ENCODE measurements around the gene CNNM1.
A peak's percentile ranks its signal among the peaks of the same experiment; 100 is the strongest.

CNNM1 gene

DNA sequence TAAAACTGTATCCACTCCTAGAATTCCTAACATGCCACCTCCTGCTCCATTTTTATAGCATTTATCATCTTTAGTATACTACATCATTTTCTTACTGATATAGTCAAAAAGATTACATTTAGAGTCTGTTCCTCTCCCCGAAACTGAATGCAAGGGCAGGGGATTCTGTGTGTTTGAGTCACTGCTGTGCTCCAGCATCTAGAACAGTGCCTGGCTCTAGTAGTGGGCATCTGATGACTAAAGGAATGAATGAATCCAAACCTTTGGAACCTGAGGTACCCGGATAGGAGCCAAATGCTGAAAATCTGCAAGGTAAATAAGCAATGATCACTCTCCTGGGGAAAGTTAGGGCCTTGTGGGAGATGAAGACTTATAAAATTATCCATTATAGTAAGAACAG lies 82.4 kb downstream of the CNNM1 start:
- FAIRE-seq (no peak), DNase-seq (ENCODE audit: insufficient read length, low spot score) (no peak)

DNA sequence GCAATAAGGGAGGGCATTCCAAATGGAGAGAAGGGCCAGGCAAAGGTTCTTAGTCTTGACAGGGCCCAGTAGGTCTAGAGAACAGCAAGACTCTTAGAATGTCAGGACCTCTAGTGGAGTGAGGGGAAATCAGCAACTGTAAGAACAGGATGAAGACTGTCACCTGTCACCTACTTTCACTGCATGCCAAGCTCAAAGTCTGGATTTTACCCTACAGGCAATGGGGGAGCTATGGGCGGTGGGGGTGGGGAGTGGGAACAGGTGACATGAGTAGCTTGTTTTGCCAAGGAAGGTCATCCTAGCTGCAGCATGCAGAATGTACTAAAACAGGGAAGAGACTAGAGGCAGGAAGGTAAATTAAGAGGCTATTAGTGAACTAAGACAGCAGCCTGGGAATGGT lies 82.9 kb downstream of the CNNM1 start:
- no peak for DNase-seq (ENCODE audit: insufficient read length, low spot score)
- no peak for FAIRE-seq

DNA sequence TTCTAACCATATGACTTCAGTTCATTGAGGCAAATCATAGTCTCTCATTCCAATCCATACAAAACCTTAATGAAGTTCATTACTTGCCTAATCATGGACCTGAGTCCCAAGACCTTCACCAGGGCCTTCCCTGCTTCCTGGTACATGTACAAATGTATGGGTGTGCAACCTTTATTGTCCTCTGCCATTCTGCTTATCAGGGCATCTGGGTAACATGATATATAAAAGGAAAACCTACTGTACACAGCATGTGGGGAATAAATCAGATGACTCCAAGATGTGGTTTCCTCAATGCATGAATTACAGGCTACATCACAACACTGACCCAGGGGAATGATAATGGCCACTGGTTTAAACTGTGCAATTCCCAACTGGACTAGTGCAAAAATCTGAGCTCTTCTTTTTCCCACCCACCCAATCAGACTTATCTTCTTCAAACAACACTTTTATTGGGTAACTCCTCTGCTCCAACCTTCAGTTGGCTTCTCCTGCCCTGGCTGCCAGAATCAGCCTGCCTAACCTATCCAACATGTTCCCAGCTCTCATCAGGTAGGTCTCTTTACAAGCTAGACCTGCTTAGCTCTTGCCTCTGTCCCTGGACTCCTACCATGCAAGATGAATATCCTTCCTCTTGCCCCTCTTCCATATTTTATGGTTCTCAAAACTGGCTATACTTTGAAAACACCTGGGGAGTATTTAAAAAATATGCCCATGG lies 89.9 kb downstream of the CNNM1 start:
- no peak for DNase-seq (ENCODE audit: insufficient read length, low spot score)
- no peak for FAIRE-seq

DNA sequence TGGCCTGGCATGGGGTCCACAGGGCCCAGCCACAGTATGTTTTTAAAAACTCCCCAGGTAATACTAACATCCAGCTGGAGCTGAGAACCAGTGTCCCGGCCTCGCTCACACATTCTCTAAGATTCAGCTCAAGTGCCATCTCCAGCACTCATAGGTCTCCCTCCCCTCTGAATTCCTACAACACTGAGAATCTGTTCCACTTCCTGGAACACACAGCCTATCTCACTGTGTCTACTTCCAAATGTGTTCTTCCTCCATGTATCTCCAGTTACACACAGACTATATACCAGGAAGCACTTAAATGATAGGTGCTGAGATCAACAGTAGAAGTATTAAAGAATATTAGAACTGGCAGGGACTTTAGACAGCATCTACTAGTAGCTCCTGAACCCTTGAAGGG lies 90.5 kb downstream of the CNNM1 start:
- no peak for FAIRE-seq

DNA sequence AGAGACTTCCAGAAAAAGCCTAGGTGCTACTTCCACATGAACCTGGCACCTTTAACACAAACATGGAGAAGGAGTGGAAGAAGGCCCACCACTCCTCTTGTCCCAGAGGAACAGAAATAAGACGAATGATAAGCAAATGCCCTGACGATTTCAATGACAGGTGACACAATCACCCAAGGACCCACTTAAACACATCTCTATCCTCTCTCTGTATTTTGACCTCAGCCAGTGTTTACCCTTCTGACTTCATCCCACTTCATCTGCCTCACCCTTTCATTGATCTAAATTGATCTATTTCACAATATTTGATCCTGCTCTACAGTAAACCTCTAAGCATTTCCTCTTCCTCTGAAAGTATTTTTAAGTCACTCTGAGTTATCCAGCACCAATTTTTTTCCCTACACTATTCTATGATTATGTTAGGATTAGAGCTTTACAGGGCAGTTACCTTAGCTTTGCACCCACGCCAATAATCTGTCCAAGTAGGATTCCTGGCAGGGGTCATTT lies 92.1 kb downstream of the CNNM1 start:
- DNase-seq (ENCODE audit: insufficient read length, low spot score) (no peak), FAIRE-seq (no peak)

More for the DNA sequence above, 90.5 kb downstream of the CNNM1 start:
- no peak for DNase-seq (ENCODE audit: insufficient read length, low spot score)

DNA sequence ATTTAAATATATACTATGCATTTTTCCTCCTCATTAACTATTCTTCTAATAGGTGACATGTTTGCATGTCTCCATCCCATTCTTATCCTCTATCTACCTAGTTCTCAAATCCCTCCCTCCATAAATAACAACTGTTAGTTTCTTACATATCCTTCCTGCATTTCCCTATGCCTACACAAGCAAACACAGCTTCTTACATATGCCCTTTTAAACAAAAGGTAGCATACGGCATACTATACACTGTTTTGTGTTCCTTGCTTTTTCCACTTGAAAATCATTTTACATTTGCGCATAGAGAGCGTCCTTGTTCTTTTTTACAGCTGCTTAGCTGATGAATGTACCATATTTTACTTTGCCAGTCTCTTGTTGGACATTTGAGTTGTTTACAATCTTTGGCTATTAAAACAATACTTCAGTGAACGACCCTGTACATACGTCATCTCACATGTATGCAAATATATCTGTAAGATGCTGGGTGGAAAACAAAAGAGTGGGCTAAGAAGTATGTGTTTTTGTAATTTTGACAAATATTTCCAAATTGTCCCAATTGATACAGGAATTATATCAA lies 93.5 kb downstream of the CNNM1 start:
- DNase-seq (ENCODE audit: insufficient read length, low spot score) (no peak), FAIRE-seq (peak; percentile 21)

DNA sequence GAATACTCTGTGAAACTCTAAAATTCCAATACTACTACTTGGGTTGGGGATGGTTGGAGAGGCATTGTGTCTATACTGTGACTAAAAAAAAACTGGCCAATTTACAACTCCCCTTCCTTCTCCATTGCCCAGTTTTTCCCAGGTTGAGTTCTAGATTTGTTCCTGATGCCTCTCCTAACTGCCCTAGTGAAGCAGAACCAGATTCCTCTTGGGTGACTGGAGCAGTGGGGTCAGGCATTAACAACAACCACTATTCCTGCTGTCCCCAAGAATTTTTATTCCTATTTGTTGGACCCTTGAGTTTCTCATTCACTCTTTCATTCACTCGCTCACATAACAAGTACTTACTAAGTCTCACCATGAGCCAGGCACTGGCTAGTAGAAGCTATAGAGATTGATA lies 95.5 kb downstream of the CNNM1 start:
- FAIRE-seq, result no peak

DNA sequence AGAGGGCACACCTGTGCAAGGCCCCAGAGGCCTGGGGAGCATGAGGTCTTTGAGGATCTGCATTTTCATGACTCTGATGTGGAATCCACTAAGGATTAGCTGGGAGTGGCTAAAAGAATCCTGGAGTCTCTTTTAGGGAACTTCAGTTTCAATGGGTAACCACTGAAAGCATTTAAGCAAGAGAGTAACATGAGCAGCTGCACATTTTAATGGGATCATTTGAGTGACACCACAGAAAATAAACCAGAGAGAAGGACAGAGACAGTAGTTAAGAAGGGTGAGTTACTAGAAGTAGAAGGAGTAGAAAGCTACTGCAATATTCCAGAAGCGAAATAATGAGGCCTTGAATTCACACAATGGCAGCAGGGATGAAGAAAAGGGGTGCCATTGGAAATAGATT lies 96.0 kb downstream of the CNNM1 start:
- FAIRE-seq (no peak), DNase-seq (ENCODE audit: insufficient read length, low spot score) (no peak)

More for the DNA sequence above, 95.5 kb downstream of the CNNM1 start:
- no peak for DNase-seq (ENCODE audit: insufficient read length, low spot score)

DNA sequence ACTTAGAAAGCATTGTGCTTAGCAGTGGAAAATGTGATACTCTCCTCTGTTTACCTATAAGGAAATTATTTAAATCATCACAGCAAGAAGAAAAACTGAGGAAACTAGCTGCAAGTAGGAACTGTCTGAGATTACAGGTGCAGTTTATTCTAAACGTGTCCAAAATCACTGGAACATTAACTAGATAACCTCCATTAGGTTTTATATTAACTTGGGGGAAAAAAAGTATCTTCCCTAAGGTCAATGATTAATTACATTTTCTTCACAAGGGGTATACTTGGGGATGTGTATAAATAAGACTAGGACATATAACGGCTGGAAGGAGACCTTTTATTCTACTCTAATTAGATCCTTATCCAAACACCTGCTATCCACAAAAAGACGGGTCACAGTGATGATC lies 97.5 kb downstream of the CNNM1 start:
- FAIRE-seq (no peak), DNase-seq (ENCODE audit: insufficient read length, low spot score) (no peak)

DNA sequence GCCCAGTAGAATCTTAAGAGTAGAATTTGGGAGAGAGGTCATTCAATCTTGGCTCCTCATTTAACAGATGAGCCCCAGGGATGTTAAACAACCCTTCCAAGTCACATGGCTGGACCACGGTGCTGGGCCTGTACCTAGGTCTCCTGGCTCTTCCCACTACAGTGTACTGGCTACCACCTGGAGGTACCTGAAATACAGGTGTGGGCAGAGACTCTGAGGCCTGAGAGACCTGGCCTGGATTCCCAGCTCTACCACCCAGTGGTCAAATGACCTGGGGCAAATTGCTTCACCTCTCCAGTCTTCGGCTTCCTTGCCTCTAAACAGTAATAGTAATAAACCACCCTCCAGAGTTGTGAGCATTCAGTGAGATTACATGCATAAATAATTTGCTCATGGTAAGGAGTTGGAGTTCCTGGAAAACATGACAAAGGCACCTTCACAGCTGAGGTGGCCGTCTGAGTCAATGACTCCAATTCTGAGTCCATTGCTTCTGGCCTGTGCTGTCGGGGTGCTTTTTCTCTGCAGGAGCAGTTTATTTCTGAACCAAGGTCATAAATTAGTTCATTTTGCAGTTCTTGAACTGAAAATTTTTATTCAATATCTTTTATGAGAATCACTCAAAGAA lies 98.5 kb downstream of the CNNM1 start:
- FAIRE-seq, result no peak
- no peak for DNase-seq (ENCODE audit: insufficient read length, low spot score)

DNA sequence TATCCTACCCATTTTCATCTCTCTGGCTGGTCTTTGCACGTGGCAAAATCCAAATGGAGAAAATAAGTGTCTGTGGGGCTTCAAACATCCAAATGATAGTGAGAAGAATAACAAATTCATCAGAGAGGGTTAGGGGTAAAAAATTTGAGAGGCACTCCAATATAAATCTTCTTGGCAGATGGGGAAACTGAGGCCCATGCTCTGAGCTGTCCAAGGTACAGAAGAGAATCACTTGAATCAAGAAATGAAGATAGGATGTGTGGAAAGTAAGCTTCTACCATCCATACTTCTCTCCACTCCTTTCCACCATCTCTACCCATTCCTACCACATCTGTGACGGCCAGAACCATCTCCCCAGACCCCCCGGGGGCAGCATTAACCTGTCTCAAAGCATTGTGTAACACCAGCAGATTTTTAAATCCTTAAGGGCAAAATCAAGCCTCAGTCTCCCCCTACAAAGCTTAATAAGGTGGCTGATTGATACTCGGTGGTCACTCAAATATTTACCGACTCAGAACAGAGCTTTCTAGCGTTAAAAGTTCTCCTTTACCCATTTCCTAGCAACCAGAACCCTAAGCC lies 100.5 kb downstream of the CNNM1 start:
- DNase-seq (ENCODE audit: insufficient read length, low spot score) (no peak), FAIRE-seq (no peak)

DNA sequence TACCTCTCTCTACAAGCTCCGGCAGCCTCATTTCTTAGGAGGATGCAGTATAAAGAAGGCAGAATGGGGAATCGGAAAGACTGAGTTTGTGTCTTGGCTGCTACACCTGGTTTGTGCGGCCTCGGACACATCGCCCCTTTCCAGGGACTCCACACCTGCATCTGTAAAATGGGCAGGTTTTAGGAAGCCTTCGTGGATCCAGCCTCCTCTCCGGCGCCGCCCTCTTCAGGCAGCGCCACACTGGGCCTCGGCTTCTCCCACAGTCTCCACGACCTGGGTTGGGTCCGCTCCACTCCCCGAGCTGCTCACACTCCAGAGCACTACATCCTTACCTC lies 100.9 kb downstream of the CNNM1 start:
- FAIRE-seq (peak; percentile 47), DNase-seq (ENCODE audit: insufficient read length, low spot score) (no peak)

DNA sequence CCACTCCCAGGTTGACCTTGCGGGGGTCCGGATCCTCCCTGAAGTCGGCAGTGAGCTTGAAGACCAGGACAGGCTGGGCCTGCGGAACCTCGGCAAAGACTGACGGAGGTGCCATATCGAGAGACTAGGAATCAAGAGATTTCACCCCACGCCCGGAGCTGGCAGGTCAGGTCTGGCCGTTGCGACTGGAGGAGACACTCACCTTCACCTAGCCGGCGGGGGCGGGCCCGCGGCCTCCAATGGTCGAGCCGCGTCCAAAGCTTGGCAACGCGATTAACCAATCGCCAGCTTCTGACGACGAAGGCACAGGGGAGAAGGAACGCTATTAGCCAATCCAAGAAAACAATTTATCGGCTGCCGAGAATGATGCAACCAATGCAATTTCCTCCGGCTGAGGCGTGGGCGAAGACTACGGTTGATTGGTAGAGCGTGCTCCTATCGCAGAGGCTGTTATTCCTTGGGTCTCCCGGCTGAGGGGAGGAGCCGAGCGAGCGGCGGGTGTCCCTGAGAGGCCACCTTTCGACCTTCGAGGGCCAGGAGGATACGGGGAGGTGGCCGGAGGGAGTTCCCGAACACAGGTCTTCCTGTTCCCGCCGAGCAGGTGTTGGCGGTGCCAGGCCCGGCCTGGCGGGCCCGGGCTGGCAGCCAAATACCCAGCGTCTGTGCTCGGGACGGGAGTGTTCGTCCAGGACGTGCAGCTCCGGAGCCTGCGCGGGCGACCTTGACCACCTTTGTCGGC lies 101.5 kb downstream of the CNNM1 start, which contains the start of gene GOT1:
Gene GOT1 (minus strand): TSS at position 174 of the 739 bp plus-strand sequence. CDS start 59 bp downstream, at position 115.
- FAIRE-seq (peak; percentile 99), DNase-seq (ENCODE audit: insufficient read length, low spot score) (peak; percentile 96)

DNA sequence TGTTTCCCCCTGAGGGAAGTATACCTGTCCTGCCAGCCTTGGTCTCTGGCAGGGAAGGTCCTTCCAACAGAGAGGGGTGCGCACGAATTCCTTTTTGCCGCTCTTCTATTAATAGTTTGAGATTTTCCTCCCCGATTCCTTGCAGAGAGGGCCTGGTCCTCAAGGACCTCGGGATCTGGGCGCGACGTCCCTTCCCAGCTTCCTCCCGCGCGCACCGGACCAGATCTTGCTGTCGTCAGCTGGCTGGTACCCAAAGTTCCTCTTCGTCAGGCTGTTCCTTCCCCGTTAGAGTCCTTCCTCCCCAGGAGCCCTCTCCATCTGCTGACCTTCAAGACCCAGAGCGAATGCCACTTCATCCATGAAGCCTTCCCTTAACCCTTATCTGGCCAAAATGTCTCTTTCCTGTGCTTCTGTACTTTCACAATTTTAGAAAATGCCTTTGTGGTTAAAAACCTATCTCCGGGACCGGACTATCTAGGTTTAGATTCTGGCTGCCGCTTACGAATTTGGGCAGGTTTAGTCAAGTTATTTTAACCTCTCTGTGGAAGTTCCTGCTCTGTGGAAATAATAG lies 102.1 kb downstream of the CNNM1 start:
- DNase-seq (ENCODE audit: insufficient read length, low spot score), result no peak
- no peak for FAIRE-seq

DNA sequence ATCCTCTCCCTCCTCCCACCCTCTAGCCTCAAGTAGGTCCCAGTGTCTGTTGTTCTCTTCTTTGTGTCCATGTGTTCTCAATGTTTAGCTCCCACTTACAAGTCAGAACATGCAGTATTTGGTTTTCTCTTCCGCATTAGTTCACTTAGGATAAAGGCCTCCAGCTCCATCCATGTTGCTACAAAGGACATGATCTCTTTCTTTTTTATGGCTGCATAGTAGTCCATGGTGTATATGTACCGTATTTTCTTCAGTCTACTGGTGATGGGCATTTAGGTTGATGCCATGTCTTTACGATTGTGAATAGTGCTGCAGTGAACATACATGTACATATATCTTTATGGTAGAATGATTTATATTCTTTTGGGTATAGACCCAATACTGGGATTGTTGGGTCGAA lies 102.9 kb downstream of the CNNM1 start:
- FAIRE-seq (no peak), DNase-seq (ENCODE audit: insufficient read length, low spot score) (no peak)

DNA sequence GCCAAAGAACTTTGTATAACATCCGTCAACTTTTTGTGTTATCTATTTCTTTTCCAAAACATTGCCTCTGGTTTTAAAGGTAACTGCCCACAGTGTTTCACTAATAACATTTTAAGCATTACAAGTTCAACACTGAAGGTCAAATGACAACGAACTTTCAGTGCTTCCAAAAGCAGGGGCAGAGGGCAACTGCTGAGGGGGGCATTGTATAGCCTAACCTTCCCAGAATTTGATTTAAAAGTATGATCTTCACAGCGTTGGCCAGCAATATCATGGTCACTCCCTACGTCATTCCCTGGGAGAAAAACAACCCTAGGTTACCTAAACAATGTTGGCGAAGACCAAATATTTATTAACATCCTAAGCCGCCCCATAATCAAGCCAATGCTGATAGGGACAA lies 103.7 kb downstream of the CNNM1 start:
- no peak for DNase-seq (ENCODE audit: insufficient read length, low spot score)
- FAIRE-seq, result no peak

DNA sequence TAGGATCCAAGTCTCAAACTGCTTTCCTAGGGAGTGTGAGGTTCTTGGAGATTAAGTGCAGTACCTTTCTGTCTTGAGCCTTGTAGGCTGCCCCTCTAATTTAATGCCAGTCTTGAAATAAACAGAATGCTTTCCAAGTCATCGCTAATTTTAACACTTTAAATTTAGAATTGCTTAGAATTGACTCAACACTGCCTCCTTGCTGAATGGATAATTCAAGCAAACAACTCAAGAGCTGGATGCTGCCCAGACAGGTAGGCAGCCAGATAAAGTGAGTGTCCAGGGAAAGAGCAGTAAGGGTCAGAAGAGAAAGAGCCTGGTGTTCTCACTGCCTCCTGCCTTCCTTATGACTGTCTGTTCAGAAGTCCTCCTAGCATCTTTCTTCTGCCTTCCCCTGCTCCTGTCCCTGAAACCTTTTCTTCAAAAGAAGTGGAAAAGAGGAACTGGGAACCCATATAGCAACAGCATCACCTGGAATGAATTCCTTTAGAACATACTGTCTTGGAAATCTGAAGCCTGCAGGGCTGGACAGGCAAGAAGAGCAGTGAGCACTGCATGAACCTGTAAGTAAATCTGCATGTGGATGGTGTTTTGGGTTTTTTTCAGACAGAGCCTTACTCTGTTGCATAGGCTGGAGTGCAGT lies 104.3 kb downstream of the CNNM1 start:
- no peak for DNase-seq (ENCODE audit: insufficient read length, low spot score)
- FAIRE-seq, result no peak

DNA sequence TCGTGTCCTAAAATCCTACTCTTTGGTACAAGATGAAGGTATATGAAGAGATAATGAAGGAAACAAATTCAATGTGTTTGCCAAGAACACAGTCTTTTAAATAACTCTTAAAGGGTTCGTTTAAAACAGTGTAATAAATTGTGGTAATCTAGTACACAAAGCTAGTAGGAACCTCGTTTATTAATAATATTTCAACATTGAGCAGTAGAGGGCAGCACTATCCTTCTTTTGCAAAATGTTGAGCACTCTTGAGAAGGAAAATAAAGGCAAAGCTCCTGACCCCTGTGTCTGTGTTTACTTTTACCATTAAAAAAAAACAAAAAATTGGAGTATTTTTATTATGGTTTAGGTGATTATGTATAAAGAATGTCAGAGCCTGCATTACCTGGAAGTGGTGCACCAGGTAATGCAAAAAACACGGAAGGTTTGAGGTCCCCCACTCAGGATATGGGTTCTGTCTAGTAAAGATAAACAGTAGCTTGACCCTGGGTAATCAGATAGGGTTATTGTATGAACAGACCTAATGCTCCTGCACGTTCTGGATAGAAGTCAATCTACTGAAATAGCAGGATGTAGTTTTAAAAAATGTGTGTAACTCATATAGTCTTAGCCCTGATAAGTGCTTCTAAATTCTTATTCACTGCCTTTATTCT lies 107.0 kb downstream of the CNNM1 start:
- DNase-seq (ENCODE audit: insufficient read length, low spot score), result no peak
- FAIRE-seq, result peak; percentile 82

DNA sequence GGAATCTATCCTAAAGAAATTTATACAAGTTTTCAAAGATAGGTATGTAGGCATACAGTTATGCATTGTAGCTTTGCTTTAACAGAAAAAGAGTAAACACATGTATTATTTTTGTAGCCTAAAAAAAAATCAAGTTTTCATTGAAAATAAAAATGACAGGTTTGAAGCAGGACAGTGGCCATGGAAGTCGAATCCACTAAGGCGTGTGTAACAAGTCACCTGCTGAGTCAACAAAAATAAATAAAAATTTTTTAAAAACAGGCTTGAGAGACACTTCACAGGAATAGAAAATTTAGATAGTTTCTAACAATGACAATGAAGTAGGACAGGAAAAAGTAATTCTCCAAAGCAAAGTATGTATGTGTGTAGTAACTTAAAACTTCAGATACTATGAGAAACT lies 109.7 kb downstream of the CNNM1 start:
- DNase-seq (ENCODE audit: insufficient read length, low spot score) (no peak), FAIRE-seq (no peak)

DNA sequence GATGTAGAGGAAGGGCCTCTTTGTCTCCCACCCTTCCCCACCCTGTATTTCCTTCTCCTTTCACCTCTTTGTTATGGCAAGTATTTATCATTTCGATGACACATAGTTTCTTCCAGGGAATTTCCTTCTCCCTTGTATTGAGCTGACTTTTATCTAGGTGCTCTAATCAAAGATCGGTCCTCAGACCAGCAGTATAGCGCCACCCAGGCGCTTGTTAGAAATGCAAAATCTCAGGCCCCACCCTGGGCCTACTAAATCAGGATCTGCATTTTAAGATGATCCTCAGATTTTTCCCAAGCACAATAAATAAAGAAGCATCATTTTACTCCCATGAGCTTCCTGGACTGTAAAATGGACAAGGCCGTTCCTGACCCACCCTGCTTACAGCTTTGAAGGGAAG lies 113.2 kb downstream of the CNNM1 start:
- no peak for DNase-seq (ENCODE audit: insufficient read length, low spot score)
- no peak for FAIRE-seq

All from GM19239 (cell line).